Activated CD8-positive, alpha-beta memory T cell treated with anti-CD3 and anti-CD28 coated beads, Interleukin-2, amount 50 U/mL, for 4 hours (primary cell): ENCODE data around the gene GORAB.

Source experiments
- DNase-seq: peaks from one replicate; pipeline ENCODE4 v3.0.0-alpha.2; 2020

The GORAB gene

DNA sequence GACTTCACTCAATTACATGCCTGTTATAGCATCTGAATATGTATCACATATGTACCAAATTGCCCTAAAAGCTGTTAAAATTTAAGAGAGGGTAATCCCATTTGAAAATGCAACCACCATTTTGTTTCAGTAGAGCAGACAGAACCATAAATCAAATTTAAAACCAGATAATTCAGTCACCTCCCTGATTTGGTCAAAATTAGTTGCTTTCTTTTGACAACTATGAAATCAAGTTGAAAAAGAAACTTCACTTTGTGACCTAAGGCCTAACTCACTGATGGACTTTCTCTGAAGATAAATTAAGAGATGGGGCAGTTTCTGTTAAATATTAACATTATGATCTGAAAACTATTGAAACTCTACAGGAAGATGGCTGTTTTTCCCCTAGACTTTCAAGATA lies 6.7 kb downstream of the GORAB start:
- no peak for DNase-seq

GRCh38 chr1:170539154-170539553 lies 7.2 kb downstream of the GORAB start:
- DNase-seq = no peak

DNA sequence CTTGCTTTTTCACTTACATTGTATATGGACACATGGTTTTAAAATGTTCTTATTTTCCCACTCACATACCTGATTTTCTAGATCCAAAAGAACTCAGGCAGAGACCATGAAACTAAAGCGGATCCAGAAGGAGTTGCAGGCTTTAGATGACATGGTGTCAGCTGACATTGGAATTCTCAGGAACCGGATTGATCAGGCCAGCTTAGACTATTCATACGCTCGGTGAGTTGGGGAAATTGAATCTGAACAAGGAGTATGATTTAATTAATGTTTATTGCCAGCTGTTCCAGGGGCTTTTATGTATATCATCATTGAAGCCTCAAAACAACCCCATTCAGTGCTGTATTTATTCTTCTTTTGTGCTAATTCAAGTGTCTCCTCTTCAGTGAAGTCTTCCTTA lies 12.7 kb downstream of the GORAB start:
- DNase-seq = no peak

DNA sequence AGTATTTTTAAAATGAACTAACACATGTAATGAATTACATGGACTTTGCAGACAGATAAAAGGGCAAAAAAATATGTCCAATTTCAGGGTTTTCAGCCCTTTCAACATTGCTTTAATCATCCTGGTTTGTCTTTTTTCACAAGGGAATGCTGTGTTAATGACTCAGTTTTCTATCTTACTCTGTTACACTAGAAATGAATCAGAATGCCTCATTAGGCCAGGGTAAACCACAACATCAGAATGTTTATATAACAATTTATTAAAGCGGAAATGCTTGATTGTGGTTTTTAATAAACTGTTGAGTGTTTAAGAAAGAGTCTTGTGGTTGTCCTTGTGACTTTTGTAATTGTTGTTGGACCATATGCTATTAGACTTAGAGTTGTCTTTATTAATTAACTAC lies 13.5 kb downstream of the GORAB start:
- DNase-seq = no peak

DNA sequence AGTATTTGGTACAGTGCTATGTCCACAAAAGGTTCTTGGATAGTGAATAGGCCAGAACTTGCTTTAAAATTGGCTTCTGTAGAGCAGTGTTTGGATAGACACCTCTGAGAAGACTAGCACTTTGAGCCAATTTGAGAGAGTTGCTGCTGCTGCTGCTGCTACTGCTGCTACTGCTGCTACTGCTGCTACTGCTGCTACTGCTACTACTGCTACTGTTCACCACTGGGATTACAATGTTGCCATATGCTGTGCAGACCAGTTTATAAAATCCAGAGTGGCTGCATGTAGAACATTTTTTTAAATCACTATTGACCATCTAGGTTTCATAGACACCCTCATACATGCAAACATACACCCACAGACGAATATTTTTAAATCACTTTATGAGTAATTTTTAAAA lies 15.3 kb downstream of the GORAB start:
- DNase-seq = no peak

GRCh38 chr1:170548497-170548896 lies 16.5 kb downstream of the GORAB start:
- DNase-seq = no peak

DNA sequence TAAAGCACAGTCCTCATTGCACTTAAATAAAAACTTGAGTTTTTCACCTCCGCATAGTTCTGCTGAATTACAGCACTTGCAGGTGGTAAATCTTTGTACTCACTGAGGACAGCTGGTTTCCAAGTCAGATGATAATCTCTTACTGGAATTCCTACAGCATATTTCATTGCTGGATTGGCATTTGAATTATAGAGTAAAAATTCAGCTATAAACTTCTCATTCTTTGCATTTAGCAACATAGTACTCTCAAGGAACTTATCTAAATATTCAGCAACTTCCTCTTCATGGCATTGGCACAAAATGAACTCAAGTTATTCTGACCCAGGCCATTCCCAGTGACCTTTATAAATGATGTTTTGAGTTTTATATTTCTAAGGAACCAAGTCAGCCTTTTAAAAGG lies 23.4 kb downstream of the GORAB start:
- no peak for DNase-seq

GRCh38 chr1:170556917-170557316 lies 25.0 kb downstream of the GORAB start:
- DNase-seq = no peak

GRCh38 chr1:170558731-170559130 lies 26.8 kb downstream of the GORAB start:
- no peak for DNase-seq

GRCh38 chr1:170559166-170559565 lies 27.2 kb downstream of the GORAB start:
- DNase-seq = no peak

GRCh38 chr1:170560681-170561285 lies 28.8 kb downstream of the GORAB start:
- no peak for DNase-seq

- DNase-seq = no peak
These were observed 30.8 kb downstream of the GORAB start for GRCh38 chr1:170562646-170563338.

DNA sequence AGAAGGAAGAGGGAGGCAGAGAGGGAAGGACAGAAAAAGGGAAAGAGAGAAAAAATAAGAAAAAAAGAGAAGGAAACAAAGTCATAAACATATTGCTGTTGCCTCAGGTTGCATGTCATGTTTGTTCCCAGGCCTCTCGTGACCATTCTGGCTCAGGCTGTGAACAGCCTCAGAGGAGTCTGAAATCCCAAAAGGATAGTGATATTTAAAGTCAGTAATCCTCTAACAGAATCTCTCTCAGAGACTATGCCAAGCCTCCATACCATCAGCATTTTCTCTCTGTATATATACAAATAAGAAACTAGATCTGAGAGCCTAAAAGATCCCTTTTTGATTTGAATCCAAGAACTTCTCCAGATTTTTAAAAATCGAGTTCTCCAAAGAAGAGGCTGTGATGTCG lies 35.2 kb downstream of the GORAB start:
- no peak for DNase-seq

DNA sequence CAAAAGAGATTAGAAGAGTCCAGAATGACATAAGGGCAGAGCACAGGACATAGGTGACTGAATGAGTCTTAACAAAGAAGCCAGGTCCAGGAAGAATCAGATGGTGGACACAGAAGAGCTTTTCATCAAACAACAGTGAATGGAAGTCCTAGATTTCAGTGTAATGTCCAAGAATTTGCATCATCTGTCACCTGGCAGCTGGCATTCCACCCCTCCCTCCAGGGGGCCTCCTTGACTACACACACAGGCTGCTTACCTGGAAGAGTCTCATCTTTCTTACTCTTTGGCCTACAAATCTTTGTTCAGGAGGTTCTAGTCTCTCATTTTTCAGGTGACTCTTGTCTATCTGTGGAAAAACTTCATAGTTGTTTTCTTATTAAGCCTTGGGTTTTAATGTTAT lies 36.2 kb downstream of the GORAB start:
- DNase-seq = no peak

DNA sequence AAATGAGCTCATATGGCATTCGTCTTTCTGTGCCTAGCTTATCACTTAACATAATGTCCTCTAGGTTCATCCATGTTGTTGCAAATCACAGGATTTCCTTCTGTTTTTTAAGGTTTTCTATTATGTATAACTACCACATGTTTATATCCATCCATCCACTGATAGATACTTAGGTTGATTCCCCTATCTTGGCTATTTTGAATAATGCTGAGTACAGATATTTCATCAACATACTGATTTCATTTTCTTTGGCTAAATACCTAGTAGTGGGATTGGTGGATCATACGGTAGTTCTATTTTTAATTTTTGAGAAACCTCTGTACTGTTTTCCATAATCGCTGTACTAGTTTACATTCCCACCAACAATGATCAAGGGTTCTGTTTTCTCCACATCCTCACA lies 45.0 kb downstream of the GORAB start:
- DNase-seq = no peak

- no peak for DNase-seq
These were observed 46.4 kb downstream of the GORAB start for GRCh38 chr1:170578359-170578758.

- no peak for DNase-seq
These were observed 48.9 kb downstream of the GORAB start for GRCh38 chr1:170580636-170581440.

DNA sequence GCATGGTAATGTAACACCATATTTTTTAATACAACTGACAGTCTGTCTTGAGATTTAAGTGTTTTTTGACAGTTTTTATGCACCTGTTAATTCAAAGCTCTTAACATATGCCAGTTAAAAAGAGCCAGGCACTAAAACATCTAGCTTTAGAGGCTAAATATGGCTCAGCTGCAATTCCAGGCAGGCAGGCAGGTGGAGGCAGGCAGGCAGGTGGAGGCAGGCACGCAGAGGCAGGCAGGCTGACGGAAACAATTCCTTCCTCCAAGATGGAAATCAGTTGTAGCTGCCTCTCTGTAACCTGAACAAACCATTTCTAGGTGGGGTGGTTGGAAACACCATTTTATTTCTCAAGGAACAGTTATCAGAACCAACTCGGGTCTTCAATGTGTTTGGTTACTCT lies 51.2 kb downstream of the GORAB start:
- no peak for DNase-seq

DNA sequence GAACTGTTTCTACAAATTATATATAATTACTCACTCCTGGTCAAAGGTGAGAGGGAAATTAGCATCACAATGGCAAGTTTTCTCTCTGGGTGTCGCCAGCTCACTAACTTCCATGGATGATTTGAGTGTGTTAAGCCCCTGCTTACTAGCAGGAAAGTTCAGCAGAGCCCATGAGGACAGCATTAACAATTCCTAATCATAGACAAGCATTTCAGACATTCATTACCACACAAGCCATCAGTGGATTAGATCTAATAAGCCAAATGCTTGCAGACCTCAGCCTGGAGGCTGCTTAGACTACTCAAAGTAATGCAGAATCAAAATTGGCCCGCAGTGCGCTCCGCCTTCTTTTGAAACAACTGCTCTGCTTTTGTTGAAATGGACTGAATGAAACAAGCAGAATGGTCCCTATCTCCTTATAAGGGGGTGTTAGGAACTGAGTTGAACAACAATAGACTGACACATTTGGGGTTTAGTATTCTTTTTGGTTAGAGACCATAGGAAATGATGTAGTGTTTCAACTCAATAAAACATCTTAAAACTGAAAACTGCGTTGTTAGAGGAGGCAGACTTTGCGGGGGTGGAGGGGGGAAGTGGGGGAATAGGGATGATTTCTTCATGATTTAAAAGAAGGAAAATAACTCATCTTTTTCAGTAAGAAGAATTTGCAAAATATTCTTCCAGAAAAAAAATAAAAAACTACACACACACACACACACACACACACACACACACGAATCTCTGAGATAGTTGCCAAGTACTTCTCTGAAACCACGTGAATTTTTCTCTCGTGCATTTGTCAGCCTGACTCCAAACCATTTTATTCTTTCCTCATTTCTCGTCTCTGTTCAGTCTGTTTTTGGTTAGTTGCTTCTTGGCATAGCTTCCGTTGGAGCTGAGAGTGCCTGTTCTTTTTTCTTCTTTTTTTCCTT lies 54.6 kb downstream of the GORAB start:
- no peak for DNase-seq

DNA sequence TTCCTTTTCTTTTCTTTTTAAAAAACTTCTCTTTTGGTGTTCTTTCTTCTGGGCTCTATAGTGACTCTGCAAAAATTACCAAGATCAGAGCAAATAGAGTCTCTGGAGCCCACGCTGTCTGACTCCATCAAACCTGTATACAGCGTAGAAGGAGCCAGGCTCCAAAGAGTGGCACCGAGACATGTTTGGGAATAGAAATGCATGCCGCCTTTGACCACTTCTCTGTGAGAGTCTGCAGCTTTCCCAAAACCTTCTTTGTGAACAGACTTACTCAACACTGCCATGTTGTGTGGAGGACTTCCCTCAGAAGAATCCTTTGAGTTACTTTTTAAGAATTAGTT lies 55.3 kb downstream of the GORAB start:
- no peak for DNase-seq

GRCh38 chr1:170590921-170591705 lies 59.1 kb downstream of the GORAB start:
- no peak for DNase-seq

DNA sequence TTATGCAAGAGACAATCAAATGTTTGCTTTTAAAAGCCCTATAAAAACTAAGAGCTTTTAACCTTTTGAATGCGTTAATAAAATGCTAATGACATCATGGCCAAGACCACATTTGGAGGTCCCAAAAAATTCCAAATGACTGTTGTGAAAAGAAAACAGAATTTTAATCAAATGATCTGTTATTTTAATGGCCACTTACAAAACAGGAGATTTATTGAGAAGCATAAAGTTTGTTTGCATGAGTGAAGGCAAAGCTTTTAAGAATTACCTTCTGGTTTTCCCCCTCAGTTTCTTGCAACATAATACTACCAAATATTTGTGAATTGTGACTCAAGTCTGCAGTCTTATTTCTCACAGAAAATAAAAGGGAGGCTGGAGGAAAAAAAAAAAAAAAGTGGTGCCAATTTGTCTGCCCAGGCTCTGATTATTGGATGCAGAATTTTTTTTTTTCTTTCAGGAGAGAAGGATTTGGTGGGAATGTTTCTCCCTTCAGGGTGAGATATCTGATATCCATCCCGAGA lies 60.7 kb downstream of the GORAB start:
- no peak for DNase-seq
